HepG2 (cell line): Measurements from ENCODE around the gene CORO7. TPM values are rescaled to one million over a fixed set of nuclear protein-coding genes. Genes with fewer than 3 reads are reported as not detected.

Experiments
- ARID2 ChIP-seq: sonication (generic); formaldehyde crosslinking; IDR thresholded peaks from 2 replicates; pipeline ENCODE4 v1.8.1; 2022; ENCODE audit warnings: mild to moderate bottlenecking, missing genetic modification reagents, borderline replicate concordance
- ATM ChIP-seq: fragments of 450-650 bp; IDR thresholded peaks from 2 replicates; pipeline ENCODE4 v1.7.1; 2017; ENCODE audit warnings: mild to moderate bottlenecking, borderline replicate concordance
- CCAR2 ChIP-seq: fragments of 200-400 bp; formaldehyde crosslinking; optimal IDR thresholded peaks from 2 replicates; pipeline ENCODE3; 2018; ENCODE audit warnings: low read depth, mild to moderate bottlenecking, low read length, moderate library complexity
- ELF3 ChIP-seq: IDR thresholded peaks from 2 replicates; pipeline ENCODE4 v1.6.1; 2016; ENCODE audit warnings: missing genetic modification reagents, missing compliant biosample characterization
- KDM1A ChIP-seq: IDR thresholded peaks from 2 replicates; pipeline ENCODE4 v1.6.1; 2016; ENCODE audit warnings: missing compliant biosample characterization
- MED8 ChIP-seq: sonication (generic); formaldehyde crosslinking; IDR thresholded peaks from 2 replicates; pipeline ENCODE4 v1.8.1; 2023; ENCODE audit warnings: mild to moderate bottlenecking, missing genetic modification reagents; ENCODE audit not compliant: insufficient replicate concordance
- NFE2L1 ChIP-seq: sonication (generic); formaldehyde crosslinking; IDR thresholded peaks from 2 replicates; pipeline ENCODE4 v1.4.0; 2020; ENCODE audit warnings: missing genetic modification reagents, mild to moderate bottlenecking, borderline replicate concordance
- NKX3-1 ChIP-seq: sonication (generic); formaldehyde crosslinking; IDR thresholded peaks from 2 replicates; pipeline ENCODE4 v1.5.0; 2020; ENCODE audit warnings: missing genetic modification reagents
- PHF5A ChIP-seq: IDR thresholded peaks from one replicate; pipeline ENCODE4 v1.6.1; 2018; ENCODE audit warnings: low read depth, missing genetic modification reagents; ENCODE audit not compliant: unreplicated experiment
- STAG1 ChIP-seq: sonication (generic); formaldehyde crosslinking; IDR thresholded peaks from 2 replicates; pipeline ENCODE4 v1.4.0; 2020; ENCODE audit warnings: missing genetic modification reagents
- TERF1 ChIP-seq: sonication (generic); formaldehyde crosslinking; IDR thresholded peaks from 2 replicates; pipeline ENCODE4 v1.8.0; 2022; ENCODE audit warnings: mild to moderate bottlenecking, missing genetic modification reagents, moderate library complexity
- YEATS4 ChIP-seq: sonication (generic); formaldehyde crosslinking; IDR thresholded peaks from 2 replicates; pipeline ENCODE4 v1.4.0; 2020; ENCODE audit warnings: missing genetic modification reagents, borderline replicate concordance
- YY1 ChIP-seq: IDR thresholded peaks from 2 replicates; pipeline ENCODE4 v1.6.1; 2011; ENCODE audit warnings: low read length, low read depth, moderate library complexity, mild to moderate bottlenecking; ENCODE audit not compliant: insufficient read depth, insufficient replicate concordance
- ZFY ChIP-seq: sonication (generic); formaldehyde crosslinking; IDR thresholded peaks from 2 replicates; pipeline ENCODE4 v1.4.0; 2020; ENCODE audit warnings: missing genetic modification reagents
- ZNF329 ChIP-seq: sonication (generic); formaldehyde crosslinking; IDR thresholded peaks from 2 replicates; pipeline ENCODE4 v1.9.0; 2021; ENCODE audit warnings: low read depth, mild to moderate bottlenecking, missing genetic modification reagents
- ZNF331 ChIP-seq: sonication (generic); formaldehyde crosslinking; IDR thresholded peaks from 2 replicates; pipeline ENCODE4 v1.4.0; 2020; ENCODE audit warnings: missing genetic modification reagents
- ZNF451 ChIP-seq: sonication (generic); formaldehyde crosslinking; IDR thresholded peaks from 2 replicates; pipeline ENCODE4 v1.5.0; 2020; ENCODE audit warnings: mild to moderate bottlenecking, missing genetic modification reagents
- ZNF577 ChIP-seq: sonication (generic); formaldehyde crosslinking; IDR thresholded peaks from 2 replicates; pipeline ENCODE4 v1.4.0; 2020; ENCODE audit warnings: mild to moderate bottlenecking, low read depth, missing genetic modification reagents, borderline replicate concordance
- ZNF580 ChIP-seq: IDR thresholded peaks from 2 replicates; pipeline ENCODE4 v1.6.1; 2016; ENCODE audit warnings: low read depth, borderline replicate concordance
- ZNF614 ChIP-seq: IDR thresholded peaks from 2 replicates; pipeline ENCODE4 v1.6.1; 2018; ENCODE audit warnings: missing biosample characterization, missing genetic modification reagents, inconsistent platforms, borderline replicate concordance
- ZNF749 ChIP-seq: sonication (generic); formaldehyde crosslinking; IDR thresholded peaks from 2 replicates; pipeline ENCODE4 v1.8.0; 2022; ENCODE audit warnings: mild to moderate bottlenecking, missing genetic modification reagents, moderate library complexity, borderline replicate concordance
- ZNF841 ChIP-seq: sonication (generic); formaldehyde crosslinking; IDR thresholded peaks from 2 replicates; pipeline ENCODE4 v1.8.1; 2023; ENCODE audit warnings: missing genetic modification reagents, borderline replicate concordance
- polyA plus RNA-seq, 8 experiments: library from polyadenylated mRNA; depleted of rRNA in 3 of 8; stranded (reverse) in 7 of 8; unstranded in 1 of 8; fragments of >200 nt; fragmentation: Illumina TruSeq in 4 of 8; extraction: Trizol in 4 of 8; gene quantifications; 2 replicates each; pipeline versions ENCODE4 v1.2.1 to v1.2.3, GENCODE V29; 2011 to 2016; ENCODE audit warnings: low read depth in 4 of 8, missing spikeins in 1 of 8, mixed read lengths in 1 of 8; ENCODE audit not compliant: insufficient read depth in 1 of 8
- total RNA-seq, 5 experiments: library from RNA; depleted of rRNA; stranded (reverse); fragments of >200 nt; fragmentation: Illumina TruSeq; extraction: Trizol; gene quantifications; 2 replicates each; pipeline ENCODE4 v1.2.3, GENCODE V29; 2016; ENCODE audit warnings: low read depth in 1 of 5
- TF ChIP-seq, protein P1 (sequence below): sonication (generic); formaldehyde crosslinking; IDR thresholded peaks from 2 replicates; pipeline ENCODE4 v1.4.0; 2020; ENCODE audit warnings: missing genetic modification reagents
- TF ChIP-seq, protein P2 (sequence below): sonication (generic); formaldehyde crosslinking; IDR thresholded peaks from 2 replicates; pipeline ENCODE4 v1.4.0; 2020; ENCODE audit warnings: mild to moderate bottlenecking, missing genetic modification reagents
- TF ChIP-seq, protein P3 (sequence below): sonication (generic); formaldehyde crosslinking; IDR thresholded peaks from 2 replicates; pipeline ENCODE4 v1.9.0; 2021; ENCODE audit warnings: missing genetic modification reagents, mild to moderate bottlenecking, borderline replicate concordance

The CORO7 gene
- total and polyA plus RNA-seq, 2 of the 13 experiments (the other 11 are each of a cell fraction or from before 2014, with no cell fraction given): 9.9 to 14.3 TPM

DNA sequence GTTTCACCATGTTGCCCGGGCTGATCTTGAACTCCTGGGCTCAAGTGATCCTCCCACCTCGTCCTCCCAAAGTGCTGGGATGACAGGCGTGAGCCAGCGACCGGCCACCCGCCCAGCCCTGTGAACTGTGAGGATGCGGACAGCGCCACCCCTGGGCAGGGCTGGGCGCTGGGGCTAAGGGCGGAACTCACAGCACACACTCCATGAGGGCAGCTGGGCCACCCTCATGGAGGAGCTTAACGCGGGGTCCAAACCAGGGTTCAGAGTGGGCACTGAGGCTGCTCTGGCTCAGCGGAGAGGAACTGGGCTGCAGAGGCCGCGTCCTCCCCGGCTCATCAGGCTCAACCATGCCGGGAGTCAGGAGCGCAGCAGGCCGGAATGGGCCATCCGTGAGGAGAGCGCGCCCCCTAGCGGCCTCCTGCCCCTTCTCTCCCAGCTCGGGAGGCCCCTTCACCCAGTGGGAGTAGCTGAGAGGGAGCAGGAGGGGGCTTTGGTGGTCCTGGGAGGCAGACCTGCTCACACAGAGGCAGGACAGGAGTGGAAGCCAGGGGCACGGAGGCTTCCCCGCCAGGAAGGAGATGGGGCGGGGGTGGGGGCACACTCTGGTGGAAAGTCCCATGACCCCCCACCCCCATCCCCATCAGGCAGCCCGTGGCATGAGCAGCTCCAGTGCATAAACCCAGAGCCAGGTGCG is 13.8 kb downstream of the CORO7 start (continued):
- TF ChIP-seq TERF1 (CRISPR knock-in tag): no peak
- no peak for TF ChIP-seq ARID2
- peak; percentile 32 for TF ChIP-seq YY1
- TF ChIP-seq, protein P1, sequence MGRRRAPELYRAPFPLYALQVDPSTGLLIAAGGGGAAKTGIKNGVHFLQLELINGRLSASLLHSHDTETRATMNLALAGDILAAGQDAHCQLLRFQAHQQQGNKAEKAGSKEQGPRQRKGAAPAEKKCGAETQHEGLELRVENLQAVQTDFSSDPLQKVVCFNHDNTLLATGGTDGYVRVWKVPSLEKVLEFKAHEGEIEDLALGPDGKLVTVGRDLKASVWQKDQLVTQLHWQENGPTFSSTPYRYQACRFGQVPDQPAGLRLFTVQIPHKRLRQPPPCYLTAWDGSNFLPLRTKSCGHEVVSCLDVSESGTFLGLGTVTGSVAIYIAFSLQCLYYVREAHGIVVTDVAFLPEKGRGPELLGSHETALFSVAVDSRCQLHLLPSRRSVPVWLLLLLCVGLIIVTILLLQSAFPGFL (CRISPR knock-in tag): no peak
- TF ChIP-seq CCAR2: no peak
- no peak for TF ChIP-seq ZNF749
- TF ChIP-seq, protein P2, sequence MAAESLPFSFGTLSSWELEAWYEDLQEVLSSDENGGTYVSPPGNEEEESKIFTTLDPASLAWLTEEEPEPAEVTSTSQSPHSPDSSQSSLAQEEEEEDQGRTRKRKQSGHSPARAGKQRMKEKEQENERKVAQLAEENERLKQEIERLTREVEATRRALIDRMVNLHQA (CRISPR knock-in tag): no peak
- no peak for TF ChIP-seq ZNF451 (CRISPR knock-in tag)
- TF ChIP-seq STAG1 (CRISPR knock-in tag): peak; percentile 95
- TF ChIP-seq ZNF614 (CRISPR knock-in tag): no peak
- TF ChIP-seq KDM1A (CRISPR knock-in tag): no peak
- TF ChIP-seq NKX3-1 (CRISPR knock-in tag): no peak
- peak; percentile 59; the same call in 1 of the 2 replicates for TF ChIP-seq ZFY
- 0 out of 2 replicates have a peak, but pooled peaks have one; percentile 61 for TF ChIP-seq ZNF580
- TF ChIP-seq ZNF329 (CRISPR knock-in tag): no peak
- no peak for TF ChIP-seq MED8 (CRISPR knock-in tag)
- no peak for TF ChIP-seq ZNF577 (CRISPR knock-in tag)
- no peak for TF ChIP-seq ZNF841 (CRISPR knock-in tag)
- no peak for TF ChIP-seq ELF3 (CRISPR knock-in tag)
- TF ChIP-seq NFE2L1: no peak
- no peak for TF ChIP-seq PHF5A (CRISPR knock-in tag)
- TF ChIP-seq ZNF331 (CRISPR knock-in tag): peak; percentile 41; the same call in 1 of the 2 replicates
- TF ChIP-seq ATM: no peak
- TF ChIP-seq YEATS4: peak; percentile 19; the same call in 1 of the 2 replicates
- TF ChIP-seq, protein P3, sequence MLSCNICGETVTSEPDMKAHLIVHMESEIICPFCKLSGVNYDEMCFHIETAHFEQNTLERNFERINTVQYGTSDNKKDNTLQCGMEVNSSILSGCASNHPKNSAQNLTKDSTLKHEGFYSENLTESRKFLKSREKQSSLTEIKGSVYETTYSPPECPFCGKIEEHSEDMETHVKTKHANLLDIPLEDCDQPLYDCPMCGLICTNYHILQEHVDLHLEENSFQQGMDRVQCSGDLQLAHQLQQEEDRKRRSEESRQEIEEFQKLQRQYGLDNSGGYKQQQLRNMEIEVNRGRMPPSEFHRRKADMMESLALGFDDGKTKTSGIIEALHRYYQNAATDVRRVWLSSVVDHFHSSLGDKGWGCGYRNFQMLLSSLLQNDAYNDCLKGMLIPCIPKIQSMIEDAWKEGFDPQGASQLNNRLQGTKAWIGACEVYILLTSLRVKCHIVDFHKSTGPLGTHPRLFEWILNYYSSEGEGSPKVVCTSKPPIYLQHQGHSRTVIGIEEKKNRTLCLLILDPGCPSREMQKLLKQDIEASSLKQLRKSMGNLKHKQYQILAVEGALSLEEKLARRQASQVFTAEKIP (CRISPR knock-in tag): no peak
